GM12891 (cell line): Measurements from ENCODE around the gene BCAN.

Experiments used
- POLR2A ChIP-seq: IDR thresholded peaks from 2 replicates; pipeline ENCODE4 v1.6.1; 2011; ENCODE audit warnings: low read depth, low read length, control low read depth
- POLR2AphosphoS5 ChIP-seq: IDR thresholded peaks from 2 replicates; pipeline ENCODE4 v1.6.1; 2011; ENCODE audit warnings: low read depth, low read length, control low read depth
- POU2F2 ChIP-seq: IDR thresholded peaks from 2 replicates; pipeline ENCODE4 v1.6.1; 2011; ENCODE audit warnings: low read depth, mild to moderate bottlenecking, control low read depth, low read length, moderate library complexity
- TAF1 ChIP-seq: IDR thresholded peaks from 2 replicates; pipeline ENCODE4 v1.6.1; 2011; ENCODE audit warnings: low read depth, low read length, control low read depth

- TF ChIP-seq POLR2AphosphoS5 (no peak), POLR2A (no peak), TAF1 (no peak), POU2F2 (no peak)
These were observed 55.6 kb downstream of the BCAN start for GRCh38 chr1:156697481-156697880.
